GM23338 (cell line): ENCODE measurements around the gene ARL5A.

Experiments used
- CREB1 ChIP-seq: fragments of 250-450 bp; sonication (Bioruptor Pico); IDR thresholded peaks from 2 replicates; pipeline ENCODE4 v1.5.0; 2020; ENCODE audit warnings: low read depth, mild to moderate bottlenecking, moderate library complexity
- CTCF ChIP-seq, 2 experiments: fragments of 200-600 bp in 1 of 2; sonication (generic) in 1 of 2; conservative IDR thresholded peaks; 2 replicates each; pipeline versions ENCODE4 v1.5.1 to v1.6.1; 2016 to 2017; ENCODE audit warnings: antibody characterized with exemption in 2 of 2, low read depth in 2 of 2, mild to moderate bottlenecking in 2 of 2, moderate library complexity in 1 of 2
- ETS1 ChIP-seq: IDR thresholded peaks from 2 replicates; pipeline ENCODE4 v1.6.1; 2016; ENCODE audit warnings: antibody characterized with exemption
- EZH2 ChIP-seq: fragments of 200-600 bp; sonication (generic); IDR thresholded peaks from one replicate; pipeline ENCODE4 v1.8.0; 2017; ENCODE audit warnings: antibody characterized with exemption, mild to moderate bottlenecking, low read depth; ENCODE audit not compliant: unreplicated experiment
- EZH2phosphoT487 ChIP-seq: fragments of 200-600 bp; sonication (generic); IDR thresholded peaks from one replicate; pipeline ENCODE4 v1.8.1; 2018; ENCODE audit warnings: antibody characterized with exemption; ENCODE audit not compliant: unreplicated experiment
- JUNB ChIP-seq: IDR thresholded peaks from one replicate; pipeline ENCODE4 v1.6.1; 2016; ENCODE audit warnings: antibody characterized with exemption; ENCODE audit not compliant: unreplicated experiment
- POLR2AphosphoS5 ChIP-seq: IDR thresholded peaks from 2 replicates; pipeline ENCODE4 v1.6.1; 2016; ENCODE audit warnings: antibody characterized with exemption, low read depth
- REST ChIP-seq: IDR thresholded peaks from one replicate; pipeline ENCODE4 v1.6.1; 2018; ENCODE audit warnings: antibody characterized with exemption; ENCODE audit not compliant: unreplicated experiment
- STAT1 ChIP-seq: IDR thresholded peaks from one replicate; pipeline ENCODE4 v1.6.1; 2016; ENCODE audit warnings: antibody characterized with exemption; ENCODE audit not compliant: unreplicated experiment
- ZNF114 ChIP-seq: fragments of 250-450 bp; sonication (Bioruptor Pico); IDR thresholded peaks from 2 replicates; pipeline ENCODE4 v1.5.0; 2020; ENCODE audit warnings: mild to moderate bottlenecking, moderate library complexity
- ZNF462 ChIP-seq: fragments of 250-450 bp; sonication (Bioruptor Pico); IDR thresholded peaks from 2 replicates; pipeline ENCODE4 v1.5.0; 2020; ENCODE audit warnings: mild to moderate bottlenecking, moderate library complexity

GRCh38 chr2:151845884-151846283 is 17.7 kb upstream of the ARL5A start:
- TF ChIP-seq REST, result no peak
- TF ChIP-seq EZH2phosphoT487, result no peak
- TF ChIP-seq POLR2AphosphoS5, result no peak
- no peak for TF ChIP-seq JUNB
- no peak for TF ChIP-seq EZH2
- TF ChIP-seq CTCF (conservative IDR thresholded peaks at IDR 0.05; ENCODE audit: low read depth in 2 of 2), result no peak
- no peak for TF ChIP-seq ZNF114 (CRISPR knock-in tag)
- TF ChIP-seq ETS1, result no peak
- TF ChIP-seq STAT1, result no peak
- TF ChIP-seq ZNF462 (CRISPR knock-in tag), result no peak
- no peak for TF ChIP-seq CREB1 (CRISPR knock-in tag)
